KOPT-K1 (cell line): ENCODE measurements around the gene AIP.

Source experiments
- H3K27ac ChIP-seq: fragments of 200-600 bp; sonication (generic); 2 replicates; pipeline ENCODE4 v1.5.1; 2016; ENCODE audit warnings: antibody characterized with exemption, mild to moderate bottlenecking, low read depth, low read length; ENCODE audit not compliant: poor library complexity, severe bottlenecking
- H3K36me3 ChIP-seq: fragments of 200-600 bp; sonication (generic); 2 replicates; pipeline ENCODE4 v1.5.1; 2017; ENCODE audit warnings: antibody characterized with exemption, mild to moderate bottlenecking, low read length, moderate library complexity; ENCODE audit not compliant: insufficient read depth
- H3K9me3 ChIP-seq: fragments of 200-600 bp; sonication (generic); 2 replicates; pipeline ENCODE4 v1.5.1; 2017; ENCODE audit warnings: antibody characterized with exemption, low read length, mild to moderate bottlenecking; ENCODE audit not compliant: insufficient read depth, poor library complexity, severe bottlenecking

Gene AIP

DNA sequence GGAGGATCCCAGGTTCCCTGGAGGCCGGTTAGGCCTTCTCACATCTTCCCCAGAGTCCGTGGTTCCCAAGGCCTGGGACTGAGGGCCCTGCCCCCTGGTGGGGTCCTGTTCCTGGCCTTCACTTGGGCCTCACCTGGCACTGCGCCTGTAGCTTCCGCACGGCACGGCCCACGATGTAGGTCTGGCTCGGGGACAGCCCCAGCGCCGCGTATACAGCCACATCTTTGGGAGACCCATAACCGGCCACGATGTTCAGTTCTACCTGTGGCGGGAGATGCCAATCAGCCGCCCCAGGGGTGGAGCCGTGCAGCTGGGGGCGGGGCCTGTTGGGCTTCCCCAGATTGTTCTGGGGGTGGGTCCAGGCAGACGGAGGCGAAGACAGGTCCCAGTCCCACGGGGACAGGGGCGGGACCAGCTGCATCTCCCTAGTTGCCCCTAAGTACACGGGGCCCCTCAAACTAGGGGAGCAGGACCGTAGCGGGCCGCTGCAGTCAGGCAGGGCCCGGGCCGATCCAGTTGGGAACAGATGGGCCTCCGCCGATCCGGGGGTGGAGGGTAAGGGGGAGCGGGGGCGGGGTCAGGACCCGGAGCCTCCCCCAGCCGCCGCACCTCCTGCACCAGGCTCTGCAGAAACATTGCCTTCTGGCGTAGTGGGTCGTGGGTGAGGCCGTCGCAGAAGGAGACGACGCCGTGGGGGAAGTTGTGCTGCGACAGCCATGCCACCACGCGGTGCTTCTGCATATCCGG lies 10.1 kb downstream of the AIP start:
- H3K27ac ChIP-seq: no peak overlapping the region
- H3K9me3 ChIP-seq: no peaks in the 10 kb centered on the region
- H3K36me3 ChIP-seq: peaks cover 98% of the 10 kb centered on the region

- Histone ChIP-seq H3K36me3 (peaks cover 98% of the 10 kb centered on the region), H3K27ac (no peak overlapping the region)
Measured at GRCh38 chr11:67493548-67494370, 10.9 kb downstream of the AIP start.

DNA sequence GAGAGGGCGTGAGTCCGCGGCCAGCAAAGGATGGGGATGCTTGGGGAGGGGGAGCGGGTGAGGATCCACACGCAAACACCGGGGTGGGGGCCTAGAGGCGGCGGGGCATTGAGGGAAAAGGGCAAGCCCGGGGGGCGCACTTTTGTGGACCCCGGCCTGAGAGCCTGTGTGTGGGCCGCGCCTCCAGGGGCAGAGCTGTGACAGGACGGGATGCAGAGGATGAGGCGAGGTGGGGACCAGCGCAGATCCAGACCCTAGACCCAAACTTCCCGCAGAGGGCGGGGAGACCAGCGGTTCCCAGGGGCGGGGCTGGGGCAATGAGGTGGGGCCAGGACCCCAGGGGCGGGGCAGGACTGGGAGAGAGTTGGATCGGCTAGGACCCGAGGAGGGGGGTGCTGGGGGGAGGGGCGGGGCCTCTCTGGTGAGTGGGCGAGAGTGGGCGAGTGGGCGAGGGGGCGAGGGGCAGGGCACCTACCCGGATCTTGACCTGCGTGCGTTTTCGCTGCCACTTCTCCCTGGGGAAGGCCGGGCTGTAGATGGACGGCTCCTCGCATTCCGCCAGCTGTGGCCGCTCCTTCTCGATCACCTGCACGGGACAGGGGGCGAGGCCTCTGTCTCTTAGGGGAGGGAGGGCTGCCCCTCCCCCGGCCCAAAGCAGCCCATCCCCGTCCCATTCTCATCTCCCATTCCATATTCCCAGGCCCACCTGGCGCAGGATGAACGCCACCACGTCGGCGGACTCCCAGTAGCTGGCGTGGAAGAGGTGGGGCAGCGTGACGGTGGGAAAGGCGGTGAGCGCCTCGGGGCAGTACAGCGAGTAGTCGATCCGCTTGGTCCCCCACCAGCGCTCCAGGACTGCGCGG lies 11.8 kb downstream of the AIP start:
- Histone ChIP-seq H3K27ac (no peak overlapping the region), H3K36me3 (peaks cover 96% of the 10 kb centered on the region), H3K9me3 (no peaks in the 10 kb centered on the region)

More at GRCh38 chr11:67493548-67494370, 10.9 kb downstream of the AIP start:
- no peaks in the 10 kb centered on the region for H3K9me3 ChIP-seq

DNA sequence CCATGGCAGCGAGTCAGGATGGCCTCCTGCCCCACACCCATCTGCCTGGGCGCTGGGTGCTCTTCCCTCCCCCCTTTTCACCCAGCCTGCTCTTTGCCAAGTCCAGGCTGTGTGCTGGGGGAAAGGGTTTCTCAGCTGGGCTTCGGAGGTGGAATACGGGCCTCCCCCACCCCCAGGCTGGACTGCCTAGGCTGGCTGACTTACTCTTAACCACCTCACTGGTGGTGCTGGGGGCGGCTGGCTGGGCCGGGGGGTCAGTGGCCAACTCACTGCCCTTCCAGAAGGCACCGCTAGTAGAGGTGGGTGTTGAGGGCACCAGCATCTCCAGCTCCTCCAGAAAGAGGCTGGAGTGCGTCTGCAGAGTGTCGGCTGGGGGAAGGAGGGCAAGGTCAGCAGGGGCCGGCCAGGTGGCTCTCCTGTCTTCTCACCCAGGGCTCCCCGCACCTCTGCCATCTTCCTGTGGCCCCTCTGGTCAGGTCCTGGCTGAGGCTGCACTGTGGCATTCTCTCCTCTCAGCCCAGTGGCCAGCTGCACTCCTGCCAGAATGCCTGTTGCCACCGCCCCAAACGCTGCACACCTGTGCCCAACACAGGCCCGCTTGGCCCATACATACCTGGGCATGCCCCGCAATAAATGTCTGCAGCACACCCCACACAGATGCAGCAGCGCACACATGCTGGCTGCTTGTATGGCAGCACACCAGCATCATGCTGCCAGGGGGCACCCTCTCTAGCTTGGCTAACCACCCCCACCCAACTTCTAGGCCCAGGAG lies 12.6 kb downstream of the AIP start:
- Histone ChIP-seq H3K36me3 (peaks cover 96% of the 10 kb centered on the region), H3K27ac (no peak overlapping the region)

GRCh38 chr11:67496113-67496512 lies 13.3 kb downstream of the AIP start:
- H3K27ac ChIP-seq: no peak overlapping the region
- H3K9me3 ChIP-seq: no peaks in the 10 kb centered on the region
- peaks cover 96% of the 10 kb centered on the region for H3K36me3 ChIP-seq

More for the DNA sequence above, 12.6 kb downstream of the AIP start:
- H3K9me3 ChIP-seq: no peaks in the 10 kb centered on the region

DNA sequence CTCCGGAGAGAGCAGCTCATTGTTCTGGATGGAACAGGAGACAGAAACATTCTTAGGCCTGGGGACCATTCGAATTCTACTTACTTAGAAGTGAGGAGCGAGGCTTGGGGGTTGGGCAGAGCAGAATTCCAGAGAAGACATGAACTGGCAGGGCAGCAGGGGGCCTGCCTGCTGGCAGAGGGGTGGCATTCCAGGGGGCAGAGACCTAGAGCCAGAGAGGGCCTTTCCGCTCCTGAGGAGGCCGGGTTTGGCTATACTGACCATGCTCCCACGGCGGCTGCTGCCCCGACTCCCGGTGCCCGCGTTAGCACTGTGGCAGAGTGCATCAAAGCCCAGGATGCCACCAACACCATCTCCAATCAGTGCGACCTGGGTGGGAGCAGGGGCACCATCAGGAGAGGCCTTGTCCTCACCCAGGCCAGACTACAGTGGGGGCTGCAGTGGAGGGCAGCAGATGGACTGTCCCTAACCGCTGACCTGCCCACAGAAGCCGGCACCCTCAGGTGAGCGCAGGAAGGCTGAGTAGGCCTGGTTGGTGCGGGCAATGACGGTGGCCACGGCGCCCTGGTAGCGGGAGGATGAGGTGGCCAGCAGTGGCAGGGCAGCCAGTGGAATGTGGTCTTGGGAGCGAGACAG lies 14.9 kb downstream of the AIP start:
- Histone ChIP-seq H3K36me3 (peaks cover 91% of the 10 kb centered on the region), H3K9me3 (no peaks in the 10 kb centered on the region), H3K27ac (no peak overlapping the region)

- H3K27ac ChIP-seq: no peak overlapping the region
- H3K36me3 ChIP-seq: peaks cover 83% of the 10 kb centered on the region
- H3K9me3 ChIP-seq: no peaks in the 10 kb centered on the region
Measured at GRCh38 chr11:67498544-67498972, 15.7 kb downstream of the AIP start.

- Histone ChIP-seq H3K27ac (no peak overlapping the region), H3K9me3 (no peaks in the 10 kb centered on the region), H3K36me3 (peaks cover 71% of the 10 kb centered on the region)
Measured at GRCh38 chr11:67499808-67500483, 17.1 kb downstream of the AIP start.

DNA sequence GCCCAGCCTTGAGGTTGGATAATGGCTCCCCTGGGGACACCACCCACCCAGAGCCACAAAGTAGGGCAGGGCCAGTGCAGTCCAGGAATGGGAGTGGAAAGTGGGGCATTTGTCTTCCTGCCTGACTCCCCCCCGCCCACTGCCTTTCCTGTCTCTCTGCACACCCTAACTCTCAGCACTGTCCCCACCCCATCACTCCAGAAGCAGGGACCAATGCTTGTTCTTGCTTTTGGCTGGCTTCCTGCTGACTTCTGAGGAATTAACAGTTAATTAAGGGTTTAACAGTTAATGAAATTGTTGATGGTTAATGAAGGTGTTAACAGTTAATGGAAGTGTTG lies 17.6 kb downstream of the AIP start:
- peaks cover 66% of the 10 kb centered on the region for H3K36me3 ChIP-seq
- H3K9me3 ChIP-seq: no peaks in the 10 kb centered on the region
- no peak overlapping the region for H3K27ac ChIP-seq

DNA sequence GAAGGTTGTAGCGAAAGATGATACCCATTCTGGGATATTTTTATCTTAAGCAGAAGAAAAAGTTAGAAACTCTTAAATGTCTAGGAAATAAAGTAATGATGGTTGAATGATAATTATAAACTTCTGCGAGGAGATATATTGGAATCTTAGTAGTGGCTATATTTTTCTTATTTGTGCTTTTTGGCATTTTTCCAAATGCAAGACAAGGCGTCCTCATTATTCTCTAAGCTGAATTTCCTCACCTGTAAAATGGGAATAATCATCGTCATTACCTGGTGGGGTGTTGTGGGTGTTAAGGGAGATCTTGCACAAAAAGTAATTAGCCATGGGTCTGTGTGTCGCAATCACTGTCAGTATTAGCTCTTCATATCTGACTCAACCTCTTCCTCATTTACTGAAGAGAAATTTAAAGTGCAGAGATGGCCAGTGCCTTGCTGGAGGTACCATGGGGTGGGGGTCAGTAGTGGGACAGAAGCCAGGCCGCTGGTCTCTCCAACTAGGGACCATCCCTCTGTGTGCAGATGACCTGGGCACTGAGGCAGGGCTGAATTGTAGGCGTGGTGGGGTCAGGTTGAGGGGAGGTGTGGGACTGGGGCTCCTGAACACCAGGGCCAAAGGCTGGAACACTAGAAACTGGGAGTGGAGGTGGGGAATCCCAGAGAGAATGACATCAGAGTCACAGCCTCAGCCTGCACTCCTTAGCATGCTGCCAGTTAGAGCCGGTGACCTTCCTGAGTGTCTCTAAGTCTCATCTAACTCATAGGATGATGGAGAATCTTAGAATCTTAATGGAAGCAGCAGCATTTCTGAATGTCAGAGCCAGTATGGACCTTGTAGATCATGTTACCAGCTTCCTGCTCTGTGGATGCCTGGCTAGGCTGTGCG lies 18.2 kb downstream of the AIP start:
- no peaks in the 10 kb centered on the region for H3K9me3 ChIP-seq
- H3K27ac ChIP-seq: no peak overlapping the region
- peaks cover 60% of the 10 kb centered on the region for H3K36me3 ChIP-seq

DNA sequence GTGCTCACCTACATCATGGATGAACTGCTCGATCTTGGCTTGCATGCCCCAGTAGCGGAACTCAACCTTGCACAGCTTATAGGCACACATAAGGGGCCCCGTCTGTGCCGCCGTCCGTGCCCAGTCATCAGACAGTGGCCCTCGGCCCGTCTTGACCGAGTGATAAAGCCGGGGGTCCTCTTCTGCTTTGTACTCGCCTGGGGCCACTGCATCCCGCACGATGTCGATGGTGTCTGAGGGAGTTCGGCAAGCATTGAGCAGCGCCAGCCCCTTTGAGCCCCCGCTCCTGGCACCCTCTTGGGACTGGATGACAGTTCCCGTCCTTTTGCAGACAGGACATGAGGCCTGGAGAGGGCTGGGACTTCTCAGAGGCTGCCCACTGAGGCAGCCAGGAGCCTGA lies 19.0 kb downstream of the AIP start:
- H3K36me3 ChIP-seq: peaks cover 52% of the 10 kb centered on the region
- H3K9me3 ChIP-seq: no peaks in the 10 kb centered on the region
- no peak overlapping the region for H3K27ac ChIP-seq

DNA sequence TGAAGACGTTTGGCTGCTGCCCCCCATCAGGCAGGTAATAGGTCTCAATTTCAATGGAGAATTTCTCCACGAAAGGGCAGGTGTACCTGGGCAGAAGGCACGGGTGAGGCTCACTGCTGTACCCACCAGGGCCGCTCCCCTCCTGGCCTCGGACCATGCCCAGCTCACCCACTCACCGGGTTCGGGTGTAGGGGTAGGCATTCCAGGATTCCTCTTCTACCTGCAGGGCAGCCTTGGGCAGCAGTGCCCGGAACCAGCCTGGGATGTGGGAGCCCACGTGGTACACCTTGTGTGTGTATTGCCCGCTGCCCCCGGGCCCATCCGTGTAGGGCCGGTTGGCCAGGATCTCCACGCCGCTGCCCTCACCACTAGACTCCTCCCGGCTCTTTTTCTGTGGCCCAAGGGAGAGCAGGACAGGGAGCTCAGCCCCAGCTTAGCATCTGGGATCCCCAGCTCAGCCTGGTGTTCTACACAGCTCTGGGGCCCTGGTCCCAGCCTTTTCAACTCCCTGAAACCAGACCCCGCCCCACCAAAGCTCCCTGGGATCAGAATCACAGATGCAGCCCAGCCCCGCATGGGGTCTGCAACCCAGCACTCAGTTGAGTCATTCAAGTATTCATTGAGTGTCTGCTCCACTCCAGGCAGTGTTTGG lies 19.6 kb downstream of the AIP start:
- no peak overlapping the region for H3K27ac ChIP-seq
- H3K9me3 ChIP-seq: no peaks in the 10 kb centered on the region
- peaks cover 46% of the 10 kb centered on the region for H3K36me3 ChIP-seq
